Measurements from ENCODE around the gene CDHR3. TPM values are rescaled to one million over a fixed set of nuclear protein-coding genes. Genes with fewer than 3 reads are reported as not detected.
A peak's percentile ranks its signal among the peaks of the same experiment; 100 is the strongest.

CDHR3 gene
- total and polyA plus RNA-seq, 2 donors (not counting 1 experiment from before 2014, with no cell fraction given): 5.1 to 9.4 TPM

DNA sequence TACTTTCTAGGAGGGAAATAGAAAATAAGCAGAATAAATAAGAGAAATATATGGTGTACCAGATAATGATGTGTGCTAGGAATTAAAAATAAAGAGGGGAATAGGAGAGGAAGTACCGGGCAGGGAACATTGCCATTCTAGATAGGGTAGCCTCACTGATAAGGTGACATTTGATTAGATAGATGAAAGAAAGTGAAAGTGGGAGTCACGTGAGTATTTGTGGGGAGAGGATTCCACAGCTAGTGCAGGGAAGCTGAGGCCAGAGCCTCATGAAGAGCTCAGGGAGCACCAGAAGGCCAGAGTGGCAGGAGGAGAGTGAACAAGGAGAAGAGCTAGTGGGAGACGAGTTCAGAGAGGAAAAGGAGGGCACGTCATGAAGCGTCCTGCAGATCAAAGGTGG is 49.1 kb downstream of the CDHR3 start:
- TF ChIP-seq, protein P1, sequence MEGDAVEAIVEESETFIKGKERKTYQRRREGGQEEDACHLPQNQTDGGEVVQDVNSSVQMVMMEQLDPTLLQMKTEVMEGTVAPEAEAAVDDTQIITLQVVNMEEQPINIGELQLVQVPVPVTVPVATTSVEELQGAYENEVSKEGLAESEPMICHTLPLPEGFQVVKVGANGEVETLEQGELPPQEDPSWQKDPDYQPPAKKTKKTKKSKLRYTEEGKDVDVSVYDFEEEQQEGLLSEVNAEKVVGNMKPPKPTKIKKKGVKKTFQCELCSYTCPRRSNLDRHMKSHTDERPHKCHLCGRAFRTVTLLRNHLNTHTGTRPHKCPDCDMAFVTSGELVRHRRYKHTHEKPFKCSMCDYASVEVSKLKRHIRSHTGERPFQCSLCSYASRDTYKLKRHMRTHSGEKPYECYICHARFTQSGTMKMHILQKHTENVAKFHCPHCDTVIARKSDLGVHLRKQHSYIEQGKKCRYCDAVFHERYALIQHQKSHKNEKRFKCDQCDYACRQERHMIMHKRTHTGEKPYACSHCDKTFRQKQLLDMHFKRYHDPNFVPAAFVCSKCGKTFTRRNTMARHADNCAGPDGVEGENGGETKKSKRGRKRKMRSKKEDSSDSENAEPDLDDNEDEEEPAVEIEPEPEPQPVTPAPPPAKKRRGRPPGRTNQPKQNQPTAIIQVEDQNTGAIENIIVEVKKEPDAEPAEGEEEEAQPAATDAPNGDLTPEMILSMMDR (conservative IDR thresholded peaks at IDR 0.05 in 1 of 2, IDR thresholded peaks at IDR 0.05 in 1 of 2; ENCODE audit: low read depth in 1 of 2, low read length in 2 of 2): no peak
- no peak for TF ChIP-seq EZH2 (IDR thresholded peaks at IDR 0.05; ENCODE audit: low read length, missing control alignments)
- no peak for DNase-seq (ENCODE audit: low read depth in 2 of 2)
- Histone ChIP-seq H3K4me3 (replicated peaks in 1 of 4; ENCODE audit: control extremely low read depth in 1 of 4, insufficient read depth in 1 of 4, low read depth in 3 of 4, low read length in 4 of 4) (no peak overlapping the region), H2AFZ (ENCODE audit: low read length) (no peak overlapping the region), H3K4me2 (ENCODE audit: extremely low read depth, insufficient read depth, low read length) (no peak overlapping the region), H3K27me3 (ENCODE audit: control insufficient read depth, insufficient read depth, low read length) (no peaks in the 10 kb centered on the region), H3K9ac (ENCODE audit: insufficient read depth, low read length) (no peak overlapping the region), H3K36me3 (ENCODE audit: control insufficient read depth, insufficient read depth, low read length) (no peaks in the 10 kb centered on the region), H3K27ac (ENCODE audit: insufficient read depth, low read length) (peak overlapping the region; percentile 44), H3K9me3 (ENCODE audit: control insufficient read depth, insufficient read depth, low read depth, low read length) (no peaks in the 10 kb centered on the region), H4K20me1 (ENCODE audit: control insufficient read depth, extremely low read depth, insufficient read depth, low read length) (no peaks in the 10 kb centered on the region), H3K79me2 (ENCODE audit: control insufficient read depth, insufficient read depth, low read length) (no peaks in the 10 kb centered on the region), H3K4me1 (ENCODE audit: control insufficient read depth, extremely low read depth, insufficient read depth, low read length) (peaks cover 21% of the 10 kb centered on the region)

GRCh38 chr7:106012935-106013439 is 49.9 kb downstream of the CDHR3 start:
- Histone ChIP-seq H3K9me3 (ENCODE audit: control insufficient read depth, insufficient read depth, low read depth, low read length) (no peaks in the 10 kb centered on the region), H2AFZ (ENCODE audit: low read length) (no peak overlapping the region), H3K9ac (ENCODE audit: insufficient read depth, low read length) (peak overlapping the region; percentile 21), H4K20me1 (ENCODE audit: control insufficient read depth, extremely low read depth, insufficient read depth, low read length) (no peaks in the 10 kb centered on the region), H3K36me3 (ENCODE audit: control insufficient read depth, insufficient read depth, low read length) (no peaks in the 10 kb centered on the region), H3K27me3 (ENCODE audit: control insufficient read depth, insufficient read depth, low read length) (no peaks in the 10 kb centered on the region), H3K79me2 (ENCODE audit: control insufficient read depth, insufficient read depth, low read length) (no peaks in the 10 kb centered on the region), H3K27ac (ENCODE audit: insufficient read depth, low read length) (peak overlapping the region; percentile 64), H3K4me1 (ENCODE audit: control insufficient read depth, extremely low read depth, insufficient read depth, low read length) (peaks cover 21% of the 10 kb centered on the region), H3K4me3 (replicated peaks in 1 of 4; ENCODE audit: control extremely low read depth in 1 of 4, insufficient read depth in 1 of 4, low read depth in 3 of 4, low read length in 4 of 4) (no peak overlapping the region), H3K4me2 (ENCODE audit: extremely low read depth, insufficient read depth, low read length) (peak overlapping the region; percentile 65)
- TF ChIP-seq EZH2 (IDR thresholded peaks at IDR 0.05; ENCODE audit: low read length, missing control alignments): no peak
- TF ChIP-seq, protein P1 (conservative IDR thresholded peaks at IDR 0.05 in 1 of 2, IDR thresholded peaks at IDR 0.05 in 1 of 2; ENCODE audit: low read depth in 1 of 2, low read length in 2 of 2): no peak
- peak; percentile 91 to 98 for DNase-seq (ENCODE audit: low read depth in 2 of 2)

DNA sequence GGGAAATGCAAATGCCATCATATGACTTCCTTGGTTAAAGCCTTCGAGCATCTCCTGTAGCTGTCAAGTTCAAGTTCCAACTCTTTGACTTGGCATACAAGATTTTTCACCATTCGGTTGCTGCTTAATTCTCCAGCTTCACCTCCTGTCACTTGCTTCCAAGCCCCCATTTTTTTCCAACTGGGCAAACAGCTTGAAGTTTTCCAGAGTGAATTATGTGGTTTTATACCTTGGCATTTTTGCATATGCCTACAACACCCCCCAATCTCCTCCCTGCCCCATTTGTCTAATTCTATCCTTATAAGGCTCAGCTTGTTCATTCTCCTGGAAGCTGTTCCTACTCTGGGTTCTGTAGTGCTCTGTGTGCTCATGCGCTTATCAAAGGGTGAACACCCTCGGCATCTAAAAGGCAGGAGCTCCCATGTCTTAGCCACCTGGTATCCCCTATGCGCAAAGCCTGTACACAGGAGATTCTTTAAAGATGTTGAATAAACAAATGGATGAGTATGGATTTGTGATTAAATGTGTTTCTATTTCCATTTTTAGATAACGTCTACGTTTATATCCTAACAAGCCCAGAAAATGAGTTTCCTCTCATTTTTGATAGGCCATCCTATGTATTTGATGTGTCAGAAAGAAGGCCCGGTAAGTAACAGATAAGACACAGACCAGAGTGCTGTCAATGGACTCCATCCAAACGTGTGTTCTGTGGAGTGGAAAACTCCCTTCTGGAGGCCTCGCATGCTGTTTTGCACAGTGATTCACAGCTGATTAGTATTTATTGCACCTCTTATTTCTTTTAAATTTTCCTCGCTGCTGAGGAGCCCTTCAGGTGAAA is 52.5 kb downstream of the CDHR3 start:
- no peak overlapping the region for H2AFZ ChIP-seq (ENCODE audit: low read length)
- H3K36me3 ChIP-seq (ENCODE audit: control insufficient read depth, insufficient read depth, low read length): no peaks in the 10 kb centered on the region

More for the DNA sequence above, 52.5 kb downstream of the CDHR3 start:
- Histone ChIP-seq H3K9me3 (ENCODE audit: control insufficient read depth, insufficient read depth, low read depth, low read length) (no peaks in the 10 kb centered on the region), H3K27me3 (ENCODE audit: control insufficient read depth, insufficient read depth, low read length) (no peaks in the 10 kb centered on the region), H3K79me2 (ENCODE audit: control insufficient read depth, insufficient read depth, low read length) (no peaks in the 10 kb centered on the region), H3K27ac (ENCODE audit: insufficient read depth, low read length) (no peak overlapping the region), H3K4me3 (replicated peaks in 1 of 4; ENCODE audit: control extremely low read depth in 1 of 4, insufficient read depth in 1 of 4, low read depth in 3 of 4, low read length in 4 of 4) (no peak overlapping the region), H4K20me1 (ENCODE audit: control insufficient read depth, extremely low read depth, insufficient read depth, low read length) (no peaks in the 10 kb centered on the region), H3K4me2 (ENCODE audit: extremely low read depth, insufficient read depth, low read length) (no peak overlapping the region), H3K4me1 (ENCODE audit: control insufficient read depth, extremely low read depth, insufficient read depth, low read length) (peaks cover 12% of the 10 kb centered on the region), H3K9ac (ENCODE audit: insufficient read depth, low read length) (no peak overlapping the region)
- peak in 1 of 2 donors; percentile 18 for DNase-seq (ENCODE audit: low read depth in 2 of 2)
- TF ChIP-seq, protein P1 (conservative IDR thresholded peaks at IDR 0.05 in 1 of 2, IDR thresholded peaks at IDR 0.05 in 1 of 2; ENCODE audit: low read depth in 1 of 2, low read length in 2 of 2): no peak
- TF ChIP-seq EZH2 (IDR thresholded peaks at IDR 0.05; ENCODE audit: low read length, missing control alignments): no peak

Data from fibroblast of lung (primary cell).